ENCODE results near the gene UNC13B.
"Not testable (repeated sequence)": the region's sequence is repeated elsewhere in the genome, so short reads cannot be mapped to it uniquely, and the experiment has no call there.

Gene UNC13B

DNA sequence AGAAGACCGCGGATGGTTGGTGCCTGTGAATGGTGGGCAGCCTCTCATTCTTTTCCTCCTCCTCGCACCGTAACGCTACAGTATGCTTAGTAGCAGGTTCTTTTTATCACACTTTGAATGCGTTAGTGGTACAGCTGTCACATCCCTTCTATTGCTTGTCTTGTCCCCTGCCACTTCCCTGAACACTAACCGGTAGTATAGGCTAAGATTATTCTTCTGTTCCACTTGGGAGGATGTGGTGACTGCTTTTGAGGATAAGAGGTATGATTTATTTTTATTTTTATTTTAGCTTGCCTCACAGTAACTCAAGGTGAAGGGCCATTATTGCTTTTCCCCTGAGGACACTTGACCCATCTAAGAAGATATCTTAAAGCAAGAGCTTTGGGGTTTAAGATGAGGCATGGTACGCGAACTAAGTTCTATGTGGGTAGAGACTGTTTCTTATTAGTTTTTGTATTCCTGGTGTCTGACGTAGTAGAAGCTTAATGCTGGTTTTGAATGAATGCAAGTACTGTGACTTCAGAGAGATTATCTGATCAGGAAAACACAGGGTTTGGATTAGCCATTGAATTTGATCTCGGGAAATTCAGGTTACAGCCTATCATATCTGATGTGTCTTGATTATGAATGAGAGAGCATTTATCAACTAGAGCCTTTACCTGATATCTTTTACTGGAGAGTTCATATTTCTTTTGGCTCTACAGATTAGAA, 951 bp downstream of the UNC13B start:
- in situ Hi-C loops (cut with MboI; ENCODE audit: low sequenced_read_pairs): no loop called here

DNA sequence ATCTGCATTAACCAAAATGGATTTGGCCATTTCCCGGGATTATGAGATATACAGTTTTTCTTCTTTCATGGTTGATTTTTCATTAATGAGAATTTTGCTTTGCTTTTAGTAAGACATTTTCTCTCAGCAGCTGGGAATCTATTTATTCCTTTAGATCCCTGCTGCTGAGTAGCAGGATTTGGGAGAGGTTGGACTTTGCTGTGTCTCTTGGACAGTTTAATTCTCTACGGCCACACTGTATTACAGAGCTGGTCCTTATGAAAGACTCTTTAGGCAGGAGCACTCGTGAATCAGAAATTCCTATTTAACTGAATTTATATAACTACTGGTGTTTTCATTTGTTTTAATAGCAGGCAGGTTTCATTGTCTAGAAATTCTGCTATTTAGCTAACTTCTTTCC, 1.6 kb downstream of the UNC13B start:
- in situ Hi-C loops (cut with MboI; ENCODE audit: low sequenced_read_pairs): no loop called here

DNA sequence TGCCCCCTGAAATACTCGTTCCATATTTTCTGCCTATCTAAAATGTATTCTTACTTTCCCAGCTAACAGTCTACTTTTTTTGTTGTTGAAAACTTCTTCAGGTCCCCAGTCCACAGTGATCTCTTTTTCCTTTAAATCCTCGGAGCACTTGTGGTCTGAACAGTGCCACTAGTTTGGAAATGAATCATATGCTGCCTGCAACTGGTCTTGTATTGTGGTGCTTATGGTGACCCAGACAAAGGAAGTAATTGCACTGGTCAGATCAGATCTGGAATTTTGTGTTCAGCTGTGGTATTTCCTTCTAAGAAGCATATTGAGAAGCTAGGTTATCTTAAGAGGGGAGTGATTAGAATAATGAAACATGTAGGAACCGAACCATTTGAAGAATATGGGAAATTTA, 2.9 kb downstream of the UNC13B start:
- in situ Hi-C loops (cut with MboI; ENCODE audit: low sequenced_read_pairs): no loop called here

DNA sequence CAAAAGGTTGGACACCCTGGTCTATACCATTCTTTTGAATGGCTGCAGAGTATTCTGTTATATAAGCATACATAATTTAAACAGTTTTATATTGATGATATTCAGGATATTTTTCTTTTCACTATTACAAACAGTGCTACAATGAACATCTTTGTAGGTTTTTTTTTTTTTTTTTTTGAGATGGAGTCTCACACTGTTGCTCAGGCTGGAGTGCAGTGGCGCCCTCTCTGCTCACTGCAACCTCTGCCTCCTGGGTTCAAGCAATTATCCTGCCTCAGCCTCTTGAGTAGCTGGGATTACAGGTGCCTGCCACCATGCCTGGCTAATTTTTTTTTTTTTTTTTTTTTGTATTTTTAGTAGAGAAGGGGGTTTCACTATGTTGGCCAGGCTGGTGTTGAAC, 5.6 kb downstream of the UNC13B start:
- in situ Hi-C loops (cut with MboI; ENCODE audit: low sequenced_read_pairs): not testable (repeated sequence)

DNA sequence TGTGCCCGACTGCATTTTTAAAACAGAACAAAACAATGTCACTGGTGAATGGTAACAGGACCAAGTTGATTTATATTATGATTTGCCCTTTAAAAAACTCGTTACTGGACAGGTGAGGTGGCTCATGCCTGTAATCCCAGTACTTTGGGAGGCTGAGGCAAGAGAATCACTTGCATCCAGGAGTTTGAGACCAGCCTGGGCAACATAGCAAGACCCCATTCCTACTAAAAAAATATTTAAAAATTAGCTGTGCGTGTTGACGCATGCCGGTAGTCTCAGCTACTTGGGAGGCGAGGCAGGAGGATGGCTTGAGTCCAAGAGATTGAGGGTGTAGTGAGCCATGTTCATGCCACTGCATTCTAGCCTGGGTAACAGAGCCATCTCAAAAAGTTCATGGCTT, 7.2 kb downstream of the UNC13B start:
- in situ Hi-C loops (cut with MboI; ENCODE audit: low sequenced_read_pairs): no loop called here

DNA sequence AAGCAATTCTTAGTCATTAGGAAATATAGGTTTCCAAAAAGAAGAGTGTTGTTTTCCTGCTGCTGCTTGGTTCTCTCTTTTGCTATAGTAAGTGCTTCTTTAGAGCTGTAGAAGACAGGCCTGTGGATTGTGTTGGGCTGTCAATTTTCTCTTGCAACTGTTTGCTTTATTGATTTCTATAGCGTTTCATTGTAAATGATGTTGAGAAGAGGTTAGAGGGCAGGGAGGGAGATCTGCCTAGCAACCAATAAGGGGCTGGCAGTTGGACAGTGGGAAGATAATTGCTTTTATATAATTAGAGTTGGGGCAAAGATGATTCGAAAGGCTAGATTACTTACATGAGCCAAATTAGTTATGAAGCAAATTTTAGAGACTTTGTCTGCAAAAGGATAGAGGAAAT, 11.1 kb downstream of the UNC13B start:
- in situ Hi-C loops (cut with MboI; ENCODE audit: low sequenced_read_pairs): no loop called here

DNA sequence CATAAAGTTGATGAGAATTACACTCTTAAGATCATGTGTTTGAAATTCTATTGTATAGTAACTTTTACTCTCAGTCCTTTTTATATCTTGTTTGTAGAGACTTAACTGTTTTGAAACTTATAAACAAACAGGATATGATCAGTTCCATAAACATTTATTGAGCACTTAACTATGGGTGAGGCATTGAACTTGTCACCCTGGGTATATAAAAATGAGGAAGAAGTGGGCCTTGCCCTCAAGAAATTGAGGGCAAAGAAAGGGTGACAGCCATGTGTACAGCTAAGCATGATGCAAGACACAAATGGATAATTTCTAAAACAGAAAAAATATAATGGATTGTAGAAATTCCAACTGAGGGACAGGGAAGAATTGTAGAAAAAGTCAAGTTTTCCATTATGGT, 15.7 kb downstream of the UNC13B start:
- in situ Hi-C loops (cut with MboI; ENCODE audit: low sequenced_read_pairs): no loop called here

DNA sequence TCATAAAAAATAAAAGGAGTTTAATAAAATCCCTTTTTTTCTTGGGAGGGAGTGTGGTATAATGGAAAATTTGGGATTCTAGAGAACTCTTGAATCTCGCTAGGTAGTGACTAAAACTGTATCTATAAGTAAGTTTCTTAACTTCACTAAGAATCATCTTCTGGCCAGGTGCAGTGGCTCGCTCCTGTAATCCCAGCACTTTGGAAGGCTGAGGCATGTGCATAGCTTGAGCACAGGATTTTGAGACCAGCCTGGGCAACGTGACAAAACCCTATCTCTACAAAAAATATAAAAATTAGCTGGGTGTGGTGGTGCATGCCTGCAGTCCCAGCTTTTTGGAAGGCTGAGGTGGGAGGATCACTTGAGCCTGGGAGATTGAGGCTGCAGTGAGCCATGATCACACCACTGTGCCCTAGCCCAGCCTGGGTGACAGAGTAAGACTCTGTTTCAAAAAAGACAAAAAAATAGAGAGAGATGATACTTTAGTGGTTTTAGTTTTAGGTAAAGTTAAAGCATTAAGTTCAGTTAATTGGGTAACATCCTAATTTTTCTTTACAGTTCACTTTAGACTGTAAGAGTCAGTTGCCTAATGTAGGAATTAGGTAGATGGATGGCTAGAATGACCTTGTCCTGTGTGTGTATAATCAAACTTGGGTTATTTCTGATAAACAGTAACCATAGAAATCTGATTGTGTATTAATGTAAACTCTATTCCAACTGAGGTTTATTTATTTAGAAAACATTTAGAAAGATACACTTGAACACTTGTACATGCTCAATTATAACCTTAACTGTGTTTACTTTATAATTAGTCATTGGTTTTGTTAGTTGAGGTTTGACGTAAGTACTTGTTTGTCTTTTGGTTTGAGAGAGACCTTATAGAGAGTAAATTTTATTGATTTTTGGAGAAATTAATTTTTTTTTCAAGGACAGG, 17.8 kb downstream of the UNC13B start:
- in situ Hi-C loops (cut with MboI; ENCODE audit: low sequenced_read_pairs): no loop called here

DNA sequence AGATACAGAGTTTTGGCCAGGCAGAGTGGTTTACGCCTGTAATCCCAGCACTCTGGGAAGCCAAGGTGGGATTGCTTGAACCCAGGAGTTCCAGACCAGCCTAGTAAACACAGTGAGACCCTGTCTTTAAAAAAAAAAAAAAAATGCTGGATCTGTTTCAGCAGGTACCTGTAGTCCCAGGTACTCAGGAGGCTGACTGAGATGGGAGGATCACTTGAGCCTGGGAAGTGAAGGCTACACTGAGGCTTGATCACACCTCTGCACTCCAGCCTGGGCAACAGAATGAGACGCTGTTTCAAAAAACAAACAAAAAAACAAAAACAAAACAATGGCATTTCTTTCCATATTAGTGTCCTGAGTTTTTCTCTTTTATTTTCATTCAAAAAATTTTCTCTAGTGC, 19.0 kb downstream of the UNC13B start:
- in situ Hi-C loops (cut with MboI; ENCODE audit: low sequenced_read_pairs): no loop called here

DNA sequence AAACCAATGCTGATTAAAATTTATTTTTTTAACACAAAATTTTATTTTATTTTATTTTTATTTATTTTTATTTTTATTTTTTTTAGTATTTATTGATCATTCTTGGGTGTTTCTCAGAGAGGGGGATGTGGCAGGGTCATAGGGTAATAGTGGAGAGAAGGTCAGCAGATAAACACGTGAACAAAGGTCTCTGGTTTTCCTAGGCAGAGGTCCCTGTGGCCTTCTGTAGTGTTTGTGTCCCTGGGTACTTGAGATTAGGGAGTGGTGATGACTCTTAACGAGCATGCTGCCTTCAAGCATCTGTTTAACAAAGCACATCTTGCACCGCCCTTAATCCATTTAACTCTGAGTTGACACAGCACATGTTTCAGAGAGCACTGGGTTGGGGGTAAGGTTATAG, 20.6 kb downstream of the UNC13B start:
- in situ Hi-C loops (cut with MboI; ENCODE audit: low sequenced_read_pairs): not testable (repeated sequence)

DNA sequence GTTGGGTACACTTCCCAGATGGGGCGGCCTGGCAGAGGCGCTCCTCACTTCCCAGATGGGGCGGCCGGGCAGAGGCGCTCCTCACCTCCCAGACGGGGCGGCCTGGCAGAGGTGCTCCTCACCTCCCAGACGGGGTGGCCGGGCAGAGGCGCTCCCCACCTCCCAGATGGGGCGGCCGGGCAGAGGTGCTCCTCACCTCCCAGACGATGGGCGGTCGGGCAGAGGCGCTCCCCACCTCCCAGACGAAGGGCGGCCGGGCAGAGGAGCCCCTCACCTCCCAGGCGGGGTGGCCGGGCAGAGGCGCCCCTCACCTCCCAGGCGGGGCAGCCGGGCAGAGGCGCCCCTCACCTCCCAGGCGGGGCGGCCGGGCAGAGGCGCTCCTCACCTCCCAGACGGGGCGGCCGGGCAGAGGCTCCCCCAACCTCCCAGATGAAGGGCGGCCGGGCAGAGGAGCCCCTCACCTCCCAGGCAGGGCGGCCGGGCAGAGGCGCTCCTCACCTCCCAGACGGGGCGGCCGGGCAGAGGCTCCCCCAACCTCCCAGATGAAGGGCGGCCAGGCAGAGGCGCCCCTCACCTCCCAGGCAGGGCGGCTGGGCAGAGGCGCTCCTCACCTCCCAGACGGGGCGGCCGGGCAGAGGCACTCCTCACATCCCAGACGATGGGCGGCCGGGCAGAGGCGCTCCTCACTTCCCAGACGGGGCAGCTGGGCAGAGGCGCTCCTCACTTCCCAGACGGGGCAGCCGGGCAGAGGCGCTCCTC, 21.4 kb downstream of the UNC13B start:
- in situ Hi-C loops (cut with MboI; ENCODE audit: low sequenced_read_pairs): not testable (repeated sequence)

DNA sequence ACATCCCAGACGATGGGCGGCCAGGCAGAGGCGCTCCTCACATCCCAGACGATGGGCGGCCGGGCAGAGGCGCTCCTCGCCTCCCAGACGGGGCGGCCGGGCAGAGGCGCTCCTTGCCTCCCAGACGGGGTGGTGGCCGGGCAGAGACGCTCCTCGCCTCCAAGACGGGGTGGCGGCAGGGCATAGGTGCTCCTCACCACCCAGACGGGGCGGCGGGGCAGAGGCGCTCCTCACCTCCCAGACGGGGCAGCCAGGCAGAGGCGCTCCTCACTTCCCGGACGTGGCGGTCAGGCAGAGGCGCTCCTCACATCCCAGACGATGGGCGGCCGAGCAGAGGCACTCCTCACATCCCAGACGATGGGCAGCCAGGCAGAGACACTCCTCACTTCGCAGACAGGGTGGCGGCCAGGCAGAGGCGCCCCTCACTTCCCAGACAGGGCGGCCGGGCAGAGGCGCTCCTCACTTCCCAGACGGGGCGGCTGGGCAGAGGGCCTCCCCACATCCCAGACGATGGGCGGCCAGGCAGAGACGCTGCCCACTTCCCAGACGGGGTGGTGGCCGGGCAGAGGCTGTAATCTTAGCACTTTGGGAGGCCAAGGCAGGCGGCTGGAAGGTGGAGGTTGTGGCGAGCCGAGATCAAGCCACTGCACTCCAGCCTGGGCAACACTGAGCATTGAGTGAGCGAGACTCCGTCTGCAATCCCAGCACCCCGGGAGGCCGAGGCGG, 22.1 kb downstream of the UNC13B start:
- in situ Hi-C loops (cut with MboI; ENCODE audit: low sequenced_read_pairs): not testable (repeated sequence)

DNA sequence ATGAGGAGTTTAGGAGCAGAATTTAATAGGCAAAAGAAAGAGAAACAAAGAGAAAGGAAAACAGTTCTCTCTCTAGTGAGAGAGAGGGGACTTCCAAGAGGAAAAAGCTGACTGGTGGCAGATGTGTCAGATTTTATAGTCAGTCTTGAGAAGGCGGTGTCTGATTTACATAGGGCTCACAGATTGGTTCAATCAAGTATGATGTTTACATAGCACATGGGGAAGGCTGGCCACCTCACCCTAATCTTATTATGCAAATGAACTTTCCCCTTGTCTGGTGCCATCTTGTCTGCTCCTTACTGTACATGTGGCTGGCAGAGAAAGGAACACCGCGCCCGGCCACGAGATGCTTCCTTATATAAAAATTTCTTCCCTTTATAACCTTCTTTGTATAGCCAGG, 24.7 kb downstream of the UNC13B start:
- in situ Hi-C loops (cut with MboI; ENCODE audit: low sequenced_read_pairs): no loop called here

DNA sequence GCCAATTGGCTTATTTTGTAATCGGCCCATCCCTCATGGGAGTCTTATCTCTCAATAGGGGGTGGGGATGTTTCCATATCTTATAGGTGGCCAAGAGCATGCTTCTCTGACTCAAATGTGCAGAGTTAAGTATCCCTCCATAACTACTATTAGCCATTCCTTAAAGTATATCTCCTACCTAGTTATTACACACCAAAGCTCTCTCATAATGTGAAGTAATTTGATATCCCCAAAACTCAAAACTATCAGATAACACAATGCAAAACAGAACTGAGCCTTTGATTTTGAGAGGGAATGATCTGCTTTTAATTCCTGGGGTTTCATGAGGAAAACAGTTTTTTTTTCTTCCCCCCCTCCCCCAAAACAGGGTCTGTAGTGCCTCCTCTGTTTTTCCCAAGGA, 28.4 kb downstream of the UNC13B start:
- in situ Hi-C loops (cut with MboI; ENCODE audit: low sequenced_read_pairs): no loop called here

DNA sequence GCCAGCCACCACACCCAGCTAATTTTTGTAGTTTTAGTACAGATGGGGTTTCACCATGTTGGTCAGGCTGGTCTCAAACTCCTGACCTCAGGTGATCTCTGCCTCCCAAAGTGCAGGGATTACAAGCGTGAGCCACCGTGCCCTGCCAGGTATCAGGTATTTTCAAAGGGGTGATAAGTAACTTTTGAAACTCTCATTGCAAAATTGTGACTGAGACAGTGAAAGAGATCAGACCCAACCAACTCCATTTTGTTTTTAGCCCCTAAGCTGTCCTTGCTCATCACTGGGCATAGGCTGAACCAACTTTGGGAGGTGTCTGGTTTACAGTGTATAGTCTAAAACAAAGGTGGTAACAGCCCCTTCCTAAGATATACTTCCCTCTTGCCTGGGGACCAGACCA, 29.3 kb downstream of the UNC13B start:
- in situ Hi-C loops (cut with MboI; ENCODE audit: low sequenced_read_pairs): no loop called here

DNA sequence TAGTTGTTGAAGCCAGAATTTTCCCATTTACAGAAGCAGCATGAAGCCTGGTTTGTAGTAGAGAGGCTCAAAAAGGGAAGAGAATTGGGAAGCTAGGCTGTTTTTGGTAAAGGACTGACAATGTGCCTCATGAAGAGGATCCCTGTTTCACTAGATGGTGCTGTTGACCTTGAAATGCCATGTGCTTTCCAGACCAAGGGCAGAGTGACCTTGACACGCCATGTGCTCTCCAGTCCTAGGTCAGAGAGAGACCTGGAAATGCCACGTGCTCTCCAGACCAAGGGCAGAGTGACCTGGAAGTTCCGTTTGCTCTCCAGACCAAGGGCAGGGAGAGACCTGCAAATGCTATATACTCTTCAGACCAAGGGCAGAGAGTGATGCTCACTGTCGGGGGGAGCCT, 32.0 kb downstream of the UNC13B start:
- in situ Hi-C loops (cut with MboI; ENCODE audit: low sequenced_read_pairs): no loop called here

DNA sequence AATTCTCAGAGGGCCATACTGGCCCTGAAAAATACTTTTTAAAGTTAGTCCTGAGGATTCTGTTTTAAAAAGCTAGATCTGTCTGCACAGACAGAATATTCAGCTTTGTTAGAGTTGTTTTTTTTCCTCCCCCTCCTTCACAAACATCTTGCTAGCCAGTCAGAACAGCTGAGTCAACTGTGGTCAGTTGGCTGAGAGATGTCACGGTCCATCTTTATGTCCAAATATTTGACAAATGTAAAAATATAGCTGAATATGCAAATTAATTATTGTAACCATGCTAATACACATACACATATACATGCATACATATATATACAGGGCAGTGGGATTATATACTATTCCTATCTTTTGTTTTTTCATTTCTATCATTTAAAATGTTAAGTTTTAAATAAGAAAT, 33.9 kb downstream of the UNC13B start:
- in situ Hi-C loops (cut with MboI; ENCODE audit: low sequenced_read_pairs): no loop called here

DNA sequence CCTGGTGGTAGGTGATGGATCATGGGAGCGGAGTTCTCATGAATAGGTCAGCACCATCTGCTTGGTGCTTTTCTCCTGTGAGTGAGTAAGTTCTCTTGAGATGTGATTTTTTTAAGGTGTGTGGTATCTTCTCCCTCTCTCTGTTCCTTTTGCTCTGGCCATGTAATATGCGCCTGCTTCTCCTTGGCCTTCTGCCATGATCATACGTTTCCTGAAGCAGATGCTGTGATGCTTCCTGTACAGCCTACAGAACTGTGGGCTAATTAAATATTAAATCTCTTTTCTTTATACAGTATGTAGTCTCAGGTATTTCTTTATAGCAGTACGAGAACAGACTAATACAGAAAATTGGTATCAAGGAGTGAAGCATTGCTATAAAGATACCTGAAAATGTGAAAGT, 36.4 kb downstream of the UNC13B start:
- in situ Hi-C loops (cut with MboI; ENCODE audit: low sequenced_read_pairs): no loop called here

DNA sequence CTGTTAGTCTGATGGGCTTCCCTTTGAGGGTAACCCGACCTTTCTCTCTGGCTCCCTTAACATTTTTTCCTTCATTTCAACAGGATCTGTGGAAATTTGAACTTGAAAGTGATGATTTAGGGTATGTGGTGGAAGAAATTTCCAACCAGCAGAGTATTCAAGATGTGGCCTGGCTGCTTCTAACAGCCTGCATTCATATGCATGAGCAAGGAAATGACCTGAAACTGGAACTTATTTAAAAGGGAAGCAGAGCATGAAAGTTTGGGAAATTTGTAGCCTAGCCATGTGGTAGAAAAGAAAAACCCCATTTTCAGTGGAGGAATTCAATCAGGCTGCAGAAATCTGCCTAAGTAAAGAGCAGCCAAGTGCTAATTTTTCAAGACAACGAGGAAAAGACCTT, 41.7 kb downstream of the UNC13B start:
- in situ Hi-C loops (cut with MboI; ENCODE audit: low sequenced_read_pairs): no loop called here

DNA sequence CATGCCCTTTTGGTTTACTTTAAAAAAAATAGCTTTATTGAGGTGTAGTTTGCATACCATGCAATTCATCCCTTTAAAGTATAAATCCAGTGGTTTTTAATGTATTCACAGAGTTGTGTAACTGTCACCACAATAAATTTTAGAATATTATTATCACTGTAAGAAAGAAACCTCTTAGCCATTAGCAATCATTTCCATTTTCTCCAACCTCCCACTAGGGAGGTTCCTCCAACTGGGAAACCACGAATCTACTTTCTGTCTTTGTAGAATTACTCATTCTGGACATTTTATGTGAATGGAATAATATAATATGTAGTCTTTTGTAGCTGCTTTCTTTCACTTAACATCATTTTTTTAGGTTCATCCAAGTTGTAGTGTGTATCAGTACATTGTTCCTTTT, 43.5 kb downstream of the UNC13B start:
- in situ Hi-C loops (cut with MboI; ENCODE audit: low sequenced_read_pairs): no loop called here

DNA sequence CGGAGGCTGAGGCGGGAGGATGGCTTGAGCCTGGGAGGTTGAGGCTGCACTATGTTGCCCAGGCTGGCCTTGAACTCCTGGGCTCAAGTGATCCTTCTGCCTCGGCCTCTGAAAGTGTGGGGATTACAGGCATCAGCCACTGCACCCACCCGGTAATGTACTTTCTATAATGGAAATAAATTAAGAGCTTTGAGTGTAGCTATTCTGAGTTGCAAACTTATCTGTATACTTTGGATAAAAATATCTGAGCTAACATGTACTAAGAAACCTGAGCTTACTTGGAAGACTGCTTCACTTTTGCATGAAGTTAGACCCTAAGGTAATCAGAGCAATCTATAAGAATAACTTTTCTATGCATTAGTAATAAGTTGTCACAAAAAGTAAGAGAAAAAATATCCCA, 50.0 kb downstream of the UNC13B start:
- in situ Hi-C loops (cut with MboI; ENCODE audit: low sequenced_read_pairs): no loop called here
